ENCODE measurements around the gene NHSL2.
A peak's percentile ranks its signal among the peaks of the same experiment; 100 is the strongest.
"Not testable (repeated sequence)": the region's sequence is repeated elsewhere in the genome, so short reads cannot be mapped to it uniquely, and the experiment has no call there.

NHSL2 gene

DNA sequence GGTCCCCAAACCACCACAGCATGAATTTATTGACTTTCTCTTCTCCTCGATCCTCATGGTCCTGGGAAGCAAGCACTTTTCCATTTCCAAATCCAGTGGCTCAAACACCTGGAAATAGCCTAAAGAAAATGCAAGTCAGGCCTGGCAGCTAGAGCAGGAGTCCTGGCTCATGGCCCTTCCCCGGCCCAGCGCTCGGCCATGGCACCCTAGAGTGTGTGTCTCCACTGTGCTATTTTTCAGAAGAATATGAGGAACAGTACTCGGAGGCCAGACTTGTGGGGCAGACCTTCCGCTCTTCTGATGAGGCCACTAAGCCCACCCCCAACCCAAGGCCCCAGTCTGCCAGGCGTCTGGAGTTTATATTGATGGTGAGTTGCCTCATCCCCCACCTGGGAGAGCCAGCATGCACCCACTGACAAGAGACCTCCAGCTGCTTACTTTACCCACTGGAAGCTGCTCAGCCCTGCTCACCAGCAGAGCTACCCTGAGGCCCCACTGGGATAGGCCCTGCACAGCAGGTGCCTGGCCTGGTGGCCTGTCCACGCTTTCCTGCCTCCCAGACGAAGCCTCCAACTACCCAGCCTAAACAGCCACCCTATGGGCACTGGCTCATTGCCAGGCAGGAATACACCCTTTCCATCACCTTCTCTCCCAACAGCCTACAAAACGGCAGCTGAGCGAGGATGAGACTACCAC lies 223.4 kb downstream of the NHSL2 start:
- no peak for DNase-seq

DNA sequence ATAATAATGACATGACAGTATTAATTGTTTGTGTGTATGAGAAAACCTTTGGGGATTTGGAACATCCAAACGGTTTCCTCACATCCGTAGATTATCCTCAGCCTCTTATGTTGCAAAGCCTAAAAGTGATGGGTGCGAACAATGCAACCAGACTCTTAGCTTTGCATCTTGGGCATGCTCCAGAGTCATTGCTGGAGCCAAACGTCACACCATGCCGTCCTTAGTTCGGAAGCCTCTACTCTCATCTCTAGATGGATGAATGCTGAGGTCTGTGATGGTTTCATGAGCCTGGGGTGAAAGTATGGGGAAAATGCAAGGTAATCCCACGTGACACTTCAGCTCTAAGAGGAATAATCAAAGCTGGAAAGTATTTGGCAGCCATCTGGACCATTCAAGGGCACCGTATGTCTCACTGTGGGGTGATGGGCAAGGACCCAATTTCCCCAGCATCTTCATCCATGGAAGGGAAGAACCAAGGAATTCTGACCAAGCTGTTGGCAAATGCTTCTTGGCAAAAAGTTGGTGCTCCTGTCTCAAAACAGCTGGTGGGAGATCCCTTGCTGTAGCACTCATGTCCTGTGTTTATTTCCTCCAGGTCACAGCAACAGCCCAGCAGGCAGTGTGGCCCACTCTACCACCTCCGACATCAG lies 227.3 kb downstream of the NHSL2 start:
- DNase-seq, result no peak

DNA sequence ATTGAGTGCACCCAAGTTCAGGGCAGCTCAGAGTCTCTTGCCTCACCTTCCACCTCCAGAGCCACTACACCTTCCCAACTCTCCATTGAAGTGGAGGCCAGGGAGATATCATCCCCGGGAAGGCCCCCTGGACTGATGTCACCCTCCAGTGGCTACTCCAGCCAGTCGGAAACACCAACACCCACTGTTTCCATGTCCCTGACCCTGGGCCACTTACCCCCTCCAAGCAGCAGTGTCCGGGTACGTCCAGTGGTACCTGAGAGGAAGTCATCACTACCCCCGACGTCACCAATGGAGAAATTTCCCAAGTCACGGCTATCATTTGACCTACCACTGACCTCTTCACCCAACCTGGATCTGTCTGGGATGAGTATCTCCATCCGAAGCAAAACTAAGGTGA lies 228.9 kb downstream of the NHSL2 start:
- no peak for DNase-seq

DNA sequence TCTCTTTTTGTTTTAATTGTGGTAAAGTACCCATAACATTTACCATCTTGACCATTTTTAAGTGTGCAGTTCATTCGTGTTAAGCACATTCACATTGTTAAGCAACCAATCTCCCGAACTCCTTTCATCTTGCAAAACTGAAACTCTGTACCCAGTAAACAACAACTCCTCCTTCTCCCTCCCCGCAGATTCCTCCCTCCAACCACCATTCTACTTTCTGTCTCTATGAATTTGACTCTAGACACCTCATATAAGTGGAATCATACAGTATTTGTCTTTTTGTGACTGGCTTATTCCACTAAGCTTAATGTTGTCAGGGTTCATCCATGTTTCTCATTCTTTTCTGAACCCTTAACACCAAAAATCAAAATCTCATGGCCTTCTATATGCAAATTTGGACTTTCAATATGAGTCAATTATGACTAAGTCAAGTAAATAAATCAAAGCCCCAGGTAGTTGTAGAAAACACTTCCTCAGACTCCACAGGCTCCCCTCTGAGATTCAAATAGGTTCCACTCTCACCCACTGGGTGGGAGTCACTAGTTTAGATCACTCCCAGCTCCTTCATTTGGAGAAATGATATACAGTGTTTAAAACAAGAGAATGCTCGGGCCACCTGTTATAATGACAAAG lies 230.8 kb downstream of the NHSL2 start:
- DNase-seq, result no peak

DNA sequence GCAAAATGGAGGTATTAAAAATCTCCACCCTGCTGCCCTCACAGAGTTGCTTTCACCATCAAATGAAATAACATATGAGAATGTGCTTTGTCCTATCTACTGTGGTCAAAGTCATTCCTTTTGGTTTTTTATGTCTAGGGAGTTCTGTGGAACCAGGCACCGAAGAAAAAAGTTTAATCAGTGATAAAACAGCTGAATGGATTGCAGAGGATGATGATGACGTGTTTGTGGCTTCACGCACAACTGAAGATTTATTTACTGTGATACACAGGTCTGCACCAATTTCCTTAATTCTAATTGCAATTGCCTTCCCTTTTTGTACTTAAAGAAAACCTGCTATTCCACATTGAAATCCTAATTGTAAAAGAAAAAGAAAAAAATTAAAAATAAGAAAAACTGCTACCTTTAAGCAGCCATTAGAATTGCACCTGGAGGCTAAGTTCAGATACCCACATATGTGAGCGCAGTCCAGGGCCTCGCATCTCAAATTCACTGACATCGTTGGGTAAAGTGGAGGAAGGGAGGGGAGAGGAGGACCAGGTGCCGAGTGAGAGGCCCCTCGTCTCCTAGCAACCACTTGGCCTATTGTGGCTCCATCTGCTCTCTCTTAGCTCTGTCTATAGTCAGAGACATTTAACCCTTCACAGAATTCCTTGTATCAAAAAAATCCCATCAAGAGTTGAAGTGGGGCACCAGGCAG lies 231.6 kb downstream of the NHSL2 start:
- DNase-seq, result no peak

DNA sequence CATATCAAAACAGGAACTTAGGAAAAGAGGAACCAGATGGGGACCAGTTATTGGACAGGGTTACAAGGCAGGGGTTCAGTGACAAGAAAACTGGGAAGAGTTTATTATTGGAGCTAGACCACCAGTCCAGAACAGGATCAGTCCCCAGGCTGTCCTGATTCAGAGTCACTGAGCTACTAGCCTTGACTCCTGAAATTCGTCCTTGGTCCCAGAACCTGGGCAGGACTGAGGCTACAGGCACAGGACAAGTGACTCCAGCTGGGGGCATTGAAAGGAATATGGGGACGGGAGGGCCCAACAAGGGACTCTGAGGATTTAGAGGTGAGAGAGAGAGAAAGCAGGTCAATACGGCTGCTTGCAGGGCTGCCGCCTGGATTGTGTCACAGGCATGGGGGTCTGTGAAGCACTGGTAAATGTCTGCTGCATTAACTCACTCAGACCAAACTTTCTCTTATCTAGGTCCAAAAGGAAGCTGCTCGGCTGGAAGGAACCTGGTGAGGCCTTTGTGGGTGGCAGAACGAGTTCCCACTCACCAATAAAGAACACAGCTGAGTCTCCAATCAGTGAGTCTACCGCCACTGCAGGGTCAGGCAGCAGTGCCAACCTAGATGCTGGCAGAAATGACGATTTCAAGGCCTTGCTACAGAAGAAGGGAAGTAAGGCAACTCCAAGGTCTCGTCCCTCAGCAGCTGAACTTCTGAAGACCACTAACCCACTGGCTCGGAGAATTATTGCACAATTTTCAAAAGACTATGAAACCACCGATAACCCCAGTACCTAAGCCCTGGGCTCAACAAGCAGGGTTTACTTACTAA lies 232.4 kb downstream of the NHSL2 start:
- no peak for DNase-seq

DNA sequence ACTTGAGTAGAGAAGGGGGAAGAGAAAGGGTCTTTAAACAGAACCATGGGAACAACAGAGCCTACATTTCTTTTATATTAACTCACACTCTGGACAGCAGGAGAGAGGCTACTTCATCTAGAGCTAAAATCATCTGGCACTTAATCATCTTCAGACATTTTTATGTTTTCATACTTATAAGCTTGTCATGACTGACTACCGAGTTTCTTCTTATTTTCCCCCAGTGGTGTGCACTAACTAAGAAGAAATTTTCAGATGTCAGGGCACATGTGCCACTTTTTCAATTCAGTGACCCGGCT lies 232.9 kb downstream of the NHSL2 start:
- DNase-seq, result no peak

DNA sequence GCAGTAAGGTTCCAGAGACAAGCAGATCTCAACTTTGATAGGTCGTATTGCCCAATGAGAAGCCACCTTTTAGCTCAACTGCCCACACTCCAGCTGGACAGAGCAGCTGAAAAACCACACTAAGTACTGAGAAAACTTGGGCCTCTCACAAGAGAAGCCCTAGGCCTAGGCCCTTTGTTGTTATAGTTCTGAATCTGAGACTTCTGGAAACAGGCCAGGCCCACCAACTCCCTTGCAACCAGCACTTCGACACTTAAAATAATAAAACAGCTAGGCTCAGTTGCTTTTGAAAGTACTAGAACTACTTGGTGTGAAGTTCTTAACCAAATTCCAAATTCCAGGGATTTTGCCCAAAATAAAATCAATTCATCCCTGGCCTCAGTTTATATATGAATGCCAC lies 234.5 kb downstream of the NHSL2 start:
- DNase-seq, result no peak

DNA sequence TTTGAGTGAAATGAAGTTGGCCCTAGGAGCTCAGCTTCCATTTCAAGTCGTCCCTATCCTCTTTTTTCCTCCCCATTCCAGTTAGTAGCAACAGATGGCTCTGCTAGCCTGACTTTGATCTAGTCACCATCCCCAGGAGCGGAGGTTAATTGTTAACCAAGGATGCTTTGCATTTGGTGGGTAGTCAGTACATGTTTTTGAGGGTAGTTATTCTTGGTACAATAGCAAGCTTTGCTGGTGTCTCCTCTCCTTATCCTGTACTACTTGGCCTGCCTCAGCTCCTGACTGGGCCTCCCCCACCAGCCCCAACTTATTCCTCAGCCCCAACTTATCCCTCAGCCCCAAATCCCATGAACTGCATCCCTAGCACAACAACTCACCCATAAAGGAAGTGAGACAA lies 235.9 kb downstream of the NHSL2 start:
- no peak for DNase-seq

DNA sequence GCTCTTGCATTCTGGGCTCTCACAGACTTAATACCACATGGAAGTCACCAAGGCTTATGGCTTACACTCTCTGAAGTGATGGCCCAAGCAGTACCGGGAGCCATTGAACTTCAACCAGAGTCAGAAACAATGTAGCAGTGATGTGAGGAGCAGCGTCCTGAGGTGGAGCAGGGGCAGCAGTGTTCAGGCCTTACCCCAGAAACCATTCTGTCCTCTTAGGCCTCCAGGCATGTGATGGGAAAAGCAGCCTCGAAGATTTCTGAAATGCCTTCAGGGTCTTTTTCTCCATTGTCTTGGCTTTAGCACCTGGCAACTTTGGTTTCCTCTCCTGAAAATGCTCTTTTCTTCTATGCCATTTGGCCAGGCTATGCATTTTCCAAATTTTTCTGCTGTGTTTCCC lies 248.1 kb downstream of the NHSL2 start:
- DNase-seq, result no peak

DNA sequence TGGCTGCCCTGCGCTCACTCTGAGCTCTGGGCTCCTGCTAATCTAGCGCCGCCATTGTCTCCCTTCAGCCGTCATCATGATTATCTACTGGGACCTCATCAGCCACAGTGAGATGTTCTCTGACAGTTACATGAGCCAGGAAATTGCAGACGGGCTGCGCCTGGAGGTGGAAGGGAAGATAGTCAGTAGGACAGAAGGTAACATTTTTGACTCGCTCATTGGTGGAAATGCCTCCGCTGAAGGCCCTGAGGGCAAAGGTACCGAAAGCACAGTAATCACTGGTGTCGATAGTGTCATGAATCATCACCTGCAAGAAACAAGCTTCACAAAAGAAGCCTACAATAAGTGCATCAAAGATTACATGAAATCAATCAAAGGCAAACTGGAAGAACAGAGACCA lies 249.1 kb downstream of the NHSL2 start:
- no peak for DNase-seq

DNA sequence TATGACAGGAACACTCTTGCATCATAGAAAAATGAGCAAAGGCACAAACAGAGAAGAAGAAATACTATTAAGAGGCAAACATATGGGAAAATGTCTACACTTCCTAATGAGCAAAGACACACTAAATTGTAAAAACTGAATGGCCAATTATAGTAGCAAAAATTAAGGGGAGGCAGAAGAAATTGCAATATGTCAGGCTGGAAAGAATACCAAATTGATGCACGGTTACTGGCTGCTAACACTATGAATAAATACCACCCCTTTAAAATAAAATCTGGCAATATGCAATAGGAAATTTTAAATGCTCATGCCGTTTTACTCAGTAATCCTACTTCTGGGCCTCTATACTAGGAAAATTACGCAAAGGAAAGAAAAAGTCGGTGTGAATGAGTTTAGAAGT lies 254.9 kb downstream of the NHSL2 start:
- DNase-seq, result no peak

DNA sequence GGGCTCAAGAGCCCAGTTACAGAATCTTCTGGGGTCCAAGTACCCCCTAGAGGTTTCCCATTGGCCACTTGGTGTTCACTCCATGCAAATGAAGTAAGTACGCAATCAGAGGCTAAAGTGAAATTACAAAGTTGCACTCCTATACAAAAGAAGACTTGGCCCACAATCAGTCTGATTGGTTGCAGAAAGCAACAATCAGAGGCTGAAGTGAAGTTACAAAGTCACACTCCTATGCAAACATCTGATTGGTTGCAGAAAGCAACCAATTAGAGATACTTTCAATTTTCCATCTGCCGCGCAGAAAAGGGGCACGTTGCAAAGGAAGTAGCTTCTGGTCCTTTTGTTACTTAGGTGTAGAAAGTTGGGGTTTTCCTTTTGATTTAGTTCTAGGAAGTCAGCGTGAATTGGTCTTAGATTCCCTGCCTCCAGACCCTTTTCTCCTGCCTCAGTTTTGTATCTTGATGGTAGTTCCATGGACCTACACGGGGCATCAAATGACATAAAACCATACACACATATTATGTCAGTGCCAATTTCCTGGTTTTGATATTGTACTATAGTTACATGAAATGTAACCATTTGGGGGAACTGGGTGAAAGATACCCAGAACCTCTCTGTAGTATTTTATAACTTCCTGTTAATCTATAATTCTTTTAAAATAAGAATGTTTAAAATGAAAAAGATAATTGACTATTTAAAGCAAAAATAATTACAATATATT lies 258.5 kb downstream of the NHSL2 start:
- no peak for DNase-seq

DNA sequence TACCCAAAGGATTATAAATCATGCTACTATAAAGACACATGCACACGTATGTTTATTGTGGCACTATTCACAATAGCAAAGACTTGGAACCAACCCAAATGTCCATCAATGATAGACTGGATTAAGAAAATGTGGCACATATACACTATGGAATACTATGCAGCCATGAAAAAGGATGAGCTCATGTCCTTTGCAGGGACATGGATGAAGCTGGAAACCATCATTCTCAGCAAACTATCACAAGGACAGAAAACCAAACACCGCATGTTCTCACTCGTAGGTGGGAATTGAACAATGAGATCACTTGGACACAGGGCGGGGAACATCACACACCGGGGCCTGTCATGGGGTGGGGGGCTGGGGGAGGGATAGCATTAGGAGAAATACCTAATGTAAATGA lies 265.6 kb downstream of the NHSL2 start:
- not testable (repeated sequence) for DNase-seq

DNA sequence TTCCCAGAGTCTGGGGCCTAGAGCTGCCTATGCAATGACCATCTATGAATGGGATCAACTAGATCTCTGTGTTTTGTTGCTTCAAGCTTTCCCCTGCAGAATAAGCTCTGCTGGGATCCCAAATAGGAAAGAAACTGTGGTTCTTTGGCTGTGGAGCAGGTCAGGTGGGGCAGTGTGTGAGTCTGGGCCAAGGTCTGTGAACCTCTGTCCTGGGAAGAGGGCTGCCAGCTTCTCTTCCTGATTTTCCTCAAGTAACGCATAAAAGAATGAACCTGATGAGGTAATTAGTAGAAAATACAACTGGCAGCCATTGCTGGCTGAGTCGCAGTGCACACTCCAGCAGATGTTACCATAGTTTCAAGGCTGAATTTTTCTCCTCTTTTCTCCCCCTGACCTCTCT lies 266.3 kb downstream of the NHSL2 start:
- no peak for DNase-seq

DNA sequence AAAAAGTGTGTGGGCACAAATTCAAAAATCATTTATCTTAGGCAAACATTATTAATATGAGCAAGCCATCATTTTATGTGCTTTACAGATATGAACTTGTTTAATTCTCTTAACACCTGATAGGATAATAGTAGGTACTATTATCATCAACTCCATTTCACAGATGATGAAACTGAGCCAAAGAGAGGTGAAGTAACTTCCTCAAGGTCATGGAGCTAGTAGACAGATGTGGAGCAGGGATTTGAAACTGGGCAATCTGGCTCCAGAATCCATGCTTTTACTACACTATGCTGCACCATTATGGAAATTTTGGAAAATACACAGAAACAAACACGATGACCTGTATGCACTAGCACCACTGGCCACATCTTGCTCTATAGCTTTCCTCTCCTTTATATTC lies 269.9 kb downstream of the NHSL2 start:
- no peak for DNase-seq

DNA sequence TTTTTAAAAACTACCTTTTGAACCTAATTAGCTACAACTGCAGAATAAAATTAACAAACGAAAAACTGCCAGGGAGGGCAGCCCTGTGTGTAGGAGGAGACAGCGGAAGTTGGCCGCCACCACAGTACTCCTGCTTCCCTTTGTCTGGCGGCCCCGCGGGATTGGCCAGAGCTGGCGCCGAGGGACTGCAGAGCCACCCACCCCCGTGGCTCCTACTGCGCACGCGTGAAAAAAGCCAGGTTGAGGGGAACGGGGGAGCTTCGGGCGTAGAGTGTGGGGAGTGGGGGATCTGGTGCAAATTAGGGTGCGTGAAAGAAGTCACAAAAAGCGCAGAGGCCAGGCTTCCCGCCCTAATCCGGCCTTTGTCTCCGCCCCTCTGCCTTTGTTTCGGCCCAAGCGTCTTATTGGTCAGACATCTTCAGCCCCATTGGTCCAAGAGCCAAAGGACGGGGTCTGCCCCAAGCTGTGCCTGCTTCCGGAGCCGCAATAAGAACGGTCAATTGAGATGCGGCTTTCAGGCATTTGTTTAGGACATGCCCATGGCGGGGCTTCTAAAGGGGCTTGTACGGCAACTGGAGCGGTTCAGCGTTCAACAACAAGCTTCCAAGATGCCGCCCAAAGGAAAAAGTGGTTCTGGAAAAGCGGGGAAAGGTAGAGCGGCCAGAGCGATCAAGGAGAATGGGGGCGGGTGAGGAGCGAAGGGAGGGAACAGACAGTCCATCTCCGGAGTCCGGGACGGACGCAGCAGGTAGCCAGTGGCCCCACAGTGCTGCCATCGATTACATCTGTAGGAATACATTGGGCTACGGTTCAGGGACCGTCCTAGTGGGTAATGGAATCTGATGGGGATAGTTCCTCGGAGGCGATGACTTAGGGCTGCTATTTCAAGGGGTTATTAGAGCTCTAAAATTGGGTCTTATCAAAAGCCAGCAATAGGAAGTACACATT lies 270.8 kb downstream of the NHSL2 start, which contains the start of gene PIN4:
Gene PIN4 (plus strand): TSS at position 580 of the 948 bp plus-strand sequence. CDS start 29 bp downstream, at position 609.
- peak; percentile 81 to 91 for DNase-seq

DNA sequence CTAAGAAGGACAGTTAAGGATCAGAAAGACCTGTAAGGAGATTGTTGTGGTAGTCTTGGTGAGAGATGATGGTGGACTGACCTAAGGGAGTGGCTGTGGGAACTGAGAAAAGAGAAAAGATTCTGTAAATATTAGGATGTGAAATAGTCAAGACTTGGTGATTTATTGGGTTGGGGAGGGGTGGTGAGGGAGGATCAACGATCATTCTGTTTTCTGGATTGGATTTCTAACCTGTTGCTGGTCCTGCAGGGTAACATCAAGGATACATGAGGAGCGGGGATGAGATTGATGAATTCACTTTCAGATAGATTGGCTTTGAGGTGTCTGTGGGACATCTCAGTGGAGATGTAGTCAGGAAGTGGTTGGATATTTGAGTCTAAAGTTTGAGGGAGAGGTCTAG lies 272.3 kb downstream of the NHSL2 start:
- DNase-seq, result no peak

DNA sequence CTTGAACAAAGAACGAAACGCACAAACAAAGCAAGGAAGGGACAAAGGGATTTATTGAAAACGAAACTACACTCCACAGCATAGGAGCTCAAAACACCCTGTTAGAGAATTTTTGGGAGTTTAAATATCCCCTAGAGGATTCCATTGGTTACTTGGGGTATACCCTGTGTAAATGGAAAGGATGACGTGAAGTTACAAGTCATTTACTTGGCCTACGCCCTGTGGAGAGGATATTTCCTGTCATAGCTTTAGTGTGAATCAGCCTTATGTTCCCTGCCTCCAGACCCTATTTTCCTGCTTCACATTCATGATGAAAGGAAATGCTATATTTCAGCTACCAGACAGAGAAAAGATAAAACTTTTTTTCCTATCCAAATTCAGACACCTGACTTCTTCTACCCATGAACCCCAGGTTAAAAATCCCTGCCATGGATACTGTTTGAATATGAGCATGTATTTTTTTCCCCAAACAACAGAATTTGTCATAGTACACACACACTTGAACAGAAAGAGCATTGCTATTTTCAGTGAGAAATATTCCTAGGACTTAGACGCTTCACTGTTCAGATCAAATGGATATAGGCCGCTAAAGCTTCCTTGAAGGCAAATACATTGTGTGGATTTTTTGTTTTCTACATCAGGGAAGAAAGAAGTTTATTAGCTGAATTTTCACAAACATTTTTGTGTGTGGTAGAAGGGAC lies 291.3 kb downstream of the NHSL2 start:
- DNase-seq, result no peak

Measured in bone marrow (tissue), 2 donors.